Measurements from ENCODE around the gene ANKK1.
A peak's percentile ranks its signal among the peaks of the same experiment; 100 is the strongest.

ANKK1 gene

GRCh38 chr11:113377681-113378412 is 9.7 kb upstream of the ANKK1 start:
- peak; percentile 47 for DNase-seq (ENCODE audit: low read depth)

GRCh38 chr11:113378692-113379091 is 8.9 kb upstream of the ANKK1 start:
- no peak for DNase-seq (ENCODE audit: low read depth)

GRCh38 chr11:113382121-113382520 is 5.5 kb upstream of the ANKK1 start:
- DNase-seq (ENCODE audit: low read depth) = no peak

DNA sequence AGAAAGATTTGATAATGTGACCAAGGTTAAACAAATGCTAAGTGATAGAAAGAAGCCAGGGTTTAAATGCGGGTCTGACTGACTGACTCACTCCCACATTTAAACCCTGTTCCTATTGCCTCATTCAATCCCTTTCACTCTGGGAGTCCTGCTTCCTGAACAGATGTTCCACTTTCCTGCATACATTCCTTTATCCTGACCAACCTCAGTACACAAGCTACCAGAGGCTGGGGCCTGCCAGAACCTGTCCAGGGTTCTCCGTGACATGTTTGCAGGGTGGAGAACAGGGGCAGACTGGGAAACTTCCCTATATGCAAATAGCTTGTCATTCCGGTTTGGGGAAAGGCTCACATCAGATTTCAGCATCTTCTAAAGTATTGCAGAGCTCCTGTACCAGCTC is 3.0 kb upstream of the ANKK1 start:
- peak; percentile 91 for DNase-seq (ENCODE audit: low read depth)

GRCh38 chr11:113385749-113386148 is 1.8 kb upstream of the ANKK1 start:
- DNase-seq (ENCODE audit: low read depth) = no peak

DNA sequence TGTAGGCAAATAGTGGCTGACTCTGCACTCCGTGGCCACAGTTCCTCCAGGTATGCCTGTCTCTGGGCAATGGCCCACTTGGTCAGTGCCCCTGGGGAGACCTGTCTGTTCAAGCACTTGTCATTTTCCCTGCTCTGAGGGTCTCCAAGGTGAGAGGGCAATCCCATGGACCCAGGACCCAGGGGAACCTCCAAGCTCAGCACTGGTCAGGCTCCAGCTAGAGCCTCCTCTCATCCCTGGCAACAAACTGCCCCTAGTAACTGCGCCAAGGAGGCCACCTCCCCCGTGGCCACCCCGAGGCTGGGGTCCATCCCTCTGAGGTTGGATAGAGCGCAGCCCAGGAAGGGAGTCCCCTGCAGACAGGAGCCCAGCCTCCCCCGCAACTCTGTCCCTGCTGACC is 713 bp upstream of the ANKK1 start:
- DNase-seq (ENCODE audit: low read depth) = no peak

- no peak for DNase-seq (ENCODE audit: low read depth)
Measured at GRCh38 chr11:113389272-113389671, 1.7 kb downstream of the ANKK1 start.

DNA sequence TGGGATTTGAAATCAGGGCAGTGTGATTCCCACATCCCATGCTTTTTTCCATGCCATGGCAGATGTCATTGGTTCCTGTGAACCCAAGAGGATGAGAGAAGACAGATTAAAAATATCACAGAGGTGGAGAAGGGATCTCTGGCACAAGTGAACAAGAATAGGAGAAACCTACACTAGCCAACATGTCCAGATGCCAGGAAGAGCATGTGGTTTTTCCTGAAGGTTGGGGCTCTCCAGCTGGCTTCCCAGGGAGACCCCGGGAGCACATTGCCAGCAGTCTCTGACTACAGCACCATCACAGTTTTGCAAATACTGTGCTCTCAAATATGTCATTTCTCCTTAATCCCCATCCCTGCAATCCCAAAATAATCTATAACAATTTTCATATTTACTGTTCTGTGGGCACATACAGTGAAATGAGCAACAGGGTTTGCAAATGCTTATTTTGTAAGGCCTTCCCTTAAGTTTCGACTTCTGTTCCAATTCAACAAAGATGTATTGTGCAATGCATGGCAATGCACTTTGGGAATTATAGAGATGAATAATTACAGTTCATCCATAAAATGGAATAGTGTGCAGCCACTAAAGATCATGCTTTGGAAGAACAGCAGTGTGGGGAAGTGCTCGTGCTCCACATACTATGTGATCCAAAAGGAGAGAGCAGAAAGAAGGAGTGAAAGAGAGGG is 4.8 kb downstream of the ANKK1 start:
- DNase-seq (ENCODE audit: low read depth) = no peak

DNA sequence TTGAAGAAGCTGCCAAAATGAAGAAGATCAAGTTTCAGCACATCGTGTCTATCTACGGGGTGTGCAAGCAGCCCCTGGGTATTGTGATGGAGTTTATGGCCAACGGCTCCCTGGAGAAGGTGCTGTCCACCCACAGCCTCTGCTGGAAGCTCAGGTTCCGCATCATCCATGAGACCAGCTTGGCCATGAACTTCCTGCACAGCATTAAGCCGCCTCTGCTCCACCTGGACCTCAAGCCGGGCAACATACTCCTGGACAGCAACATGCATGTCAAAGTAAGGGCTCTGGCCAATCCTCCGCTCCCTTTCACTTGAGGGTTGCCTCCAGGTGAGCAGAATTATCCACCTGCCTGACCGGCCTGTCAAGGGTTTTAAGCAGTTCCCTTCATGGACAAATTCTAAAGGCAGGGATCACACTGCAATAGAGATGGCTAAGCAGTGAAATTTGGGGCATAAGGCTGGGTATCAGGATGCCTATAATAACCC is 6.0 kb downstream of the ANKK1 start:
- DNase-seq (ENCODE audit: low read depth) = no peak

- no peak for DNase-seq (ENCODE audit: low read depth)
Measured at GRCh38 chr11:113394919-113395318, 7.3 kb downstream of the ANKK1 start.

- no peak for DNase-seq (ENCODE audit: low read depth)
Measured at GRCh38 chr11:113395782-113396336, 8.3 kb downstream of the ANKK1 start.

DNA sequence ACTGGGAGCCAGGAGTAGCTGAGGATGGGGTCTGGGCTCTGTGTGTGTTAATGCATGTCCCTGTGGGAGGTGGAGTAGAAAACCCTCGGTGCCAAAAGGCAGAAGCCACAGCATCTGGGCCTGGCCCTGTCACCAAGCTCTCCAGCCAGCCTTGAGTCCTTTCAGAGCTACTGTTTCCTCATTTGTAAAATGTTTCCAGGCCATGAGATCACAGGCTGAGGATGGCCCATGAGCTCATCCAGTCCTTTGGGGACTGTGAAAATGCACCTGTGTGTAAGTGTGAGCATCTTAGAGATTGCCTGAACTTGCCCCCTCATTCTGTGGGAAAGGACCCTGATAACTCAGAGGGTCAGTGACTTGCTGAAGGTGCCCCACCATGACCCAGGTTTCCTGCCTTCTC is 9.1 kb downstream of the ANKK1 start:
- no peak for DNase-seq (ENCODE audit: low read depth)

GRCh38 chr11:113397212-113397611 is 9.6 kb downstream of the ANKK1 start:
- no peak for DNase-seq (ENCODE audit: low read depth)

- no peak for DNase-seq (ENCODE audit: low read depth)
Measured at GRCh38 chr11:113397821-113398220, 10.2 kb downstream of the ANKK1 start.

DNA sequence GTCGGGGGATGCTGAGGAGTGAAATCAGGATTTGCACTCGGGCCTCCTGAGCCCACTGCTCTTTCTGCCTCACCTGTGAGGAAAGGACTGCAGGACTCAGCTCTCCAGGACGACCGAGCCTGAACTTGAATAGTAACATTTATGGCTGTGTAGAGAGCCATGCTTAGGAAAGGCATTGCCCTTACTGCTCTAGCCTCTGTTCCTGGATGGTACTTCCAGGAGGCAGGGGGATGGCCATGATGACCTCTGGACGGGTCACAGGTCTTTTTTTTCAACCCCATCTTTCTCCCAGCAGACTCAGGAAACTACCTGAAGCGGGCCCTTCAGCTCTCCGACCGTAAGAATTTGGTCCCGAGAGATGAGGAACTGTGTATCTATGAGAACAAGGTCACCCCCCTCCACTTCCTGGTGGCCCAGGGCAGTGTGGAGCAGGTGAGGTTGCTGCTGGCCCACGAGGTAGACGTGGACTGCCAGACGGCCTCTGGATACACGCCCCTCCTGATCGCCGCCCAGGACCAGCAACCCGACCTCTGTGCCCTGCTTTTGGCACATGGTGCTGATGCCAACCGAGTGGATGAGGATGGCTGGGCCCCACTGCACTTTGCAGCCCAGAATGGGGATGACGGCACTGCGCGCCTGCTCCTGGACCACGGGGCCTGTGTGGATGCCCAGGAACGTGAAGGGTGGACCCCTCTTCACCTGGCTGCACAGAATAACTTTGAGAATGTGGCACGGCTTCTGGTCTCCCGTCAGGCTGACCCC is 11.3 kb downstream of the ANKK1 start:
- DNase-seq (ENCODE audit: low read depth) = no peak

DNA sequence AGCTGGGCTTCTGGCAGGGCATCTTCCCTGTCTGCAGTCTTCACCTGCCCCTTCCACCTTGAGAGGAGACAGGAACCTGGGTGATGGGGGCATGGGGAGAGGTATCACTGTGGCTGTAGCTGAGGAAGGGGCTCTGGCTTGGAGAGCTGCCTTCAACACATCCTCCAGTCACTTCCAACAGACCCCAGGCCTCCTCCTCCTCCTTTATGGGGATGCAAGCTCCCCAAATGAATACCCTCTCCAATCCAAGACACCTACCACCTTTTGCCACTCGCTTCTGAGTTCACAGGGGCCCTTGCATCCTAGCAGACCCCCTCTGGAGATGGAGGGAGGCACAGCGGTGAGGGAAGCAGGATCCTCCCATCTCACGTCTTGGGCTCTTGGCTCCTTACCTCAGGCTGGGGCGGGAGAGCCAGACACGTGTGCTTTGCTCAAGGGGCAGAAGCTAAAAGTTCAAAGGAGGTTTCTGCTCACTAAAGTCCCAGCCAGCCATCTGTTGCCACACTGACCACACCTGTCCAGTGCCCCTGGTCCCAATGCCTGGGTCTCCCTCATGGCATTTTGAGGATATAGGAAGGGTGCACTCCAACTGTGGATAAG is 13.2 kb downstream of the ANKK1 start:
- DNase-seq (ENCODE audit: low read depth) = no peak

DNA sequence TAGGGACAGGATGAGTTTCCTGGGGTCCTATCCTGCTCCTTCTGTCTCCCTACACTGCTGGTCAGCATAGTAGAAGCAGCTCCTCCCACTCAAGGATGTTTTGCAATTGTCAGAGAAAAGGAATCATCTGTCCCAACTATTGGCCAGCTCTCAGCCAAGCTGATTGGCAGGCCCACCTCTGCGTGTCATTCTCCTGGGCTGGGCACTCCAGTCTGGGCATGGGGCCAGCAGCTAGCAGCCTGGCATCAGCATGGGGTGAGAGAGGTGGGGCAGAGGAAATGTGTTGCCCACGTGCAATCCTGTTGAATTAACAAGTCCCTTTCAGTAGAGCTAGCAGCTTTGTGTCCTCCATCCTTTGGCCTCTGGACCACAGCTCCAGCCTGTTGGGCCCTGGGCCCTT is 14.1 kb downstream of the ANKK1 start:
- peak; percentile 45 for DNase-seq (ENCODE audit: low read depth)

GRCh38 chr11:113404859-113405430 is 17.4 kb downstream of the ANKK1 start:
- no peak for DNase-seq (ENCODE audit: low read depth)

DNA sequence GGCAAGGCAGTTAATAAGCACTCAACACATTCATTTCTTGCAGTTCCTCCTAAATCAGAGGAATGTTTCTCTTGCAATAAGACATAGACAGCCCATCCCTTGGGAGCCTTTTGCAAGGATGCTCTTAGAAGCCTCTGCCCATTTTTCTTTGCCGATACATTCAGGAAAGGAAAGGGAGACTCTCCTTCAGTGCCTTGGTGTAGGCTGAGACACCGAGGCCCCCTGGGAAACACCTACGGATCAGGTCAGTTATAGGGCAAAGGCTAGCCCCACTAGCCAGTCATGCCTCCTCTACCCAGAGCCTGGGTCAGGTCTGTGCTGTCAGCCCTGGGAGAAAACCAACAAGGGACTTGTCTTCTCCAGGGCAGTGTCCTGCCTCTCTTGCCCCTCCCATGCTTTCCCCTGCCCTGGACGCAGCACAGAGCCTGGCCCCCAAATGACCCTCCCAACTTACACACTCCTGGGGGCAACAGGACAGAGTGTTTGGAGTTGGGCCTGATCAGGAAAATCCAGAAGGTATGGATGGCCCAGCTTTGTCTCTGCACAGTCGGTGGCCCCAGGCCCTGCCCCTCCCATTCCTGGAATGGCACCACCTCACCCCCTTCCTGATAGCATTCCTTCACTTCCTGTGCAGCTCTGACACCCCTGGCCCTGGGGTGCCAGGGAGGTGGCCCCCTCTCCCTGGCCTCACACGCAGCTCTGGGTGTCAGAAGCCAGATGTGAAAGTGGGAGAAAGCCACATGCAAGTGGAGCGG is 18.3 kb downstream of the ANKK1 start:
- no peak for DNase-seq (ENCODE audit: low read depth)

DNA sequence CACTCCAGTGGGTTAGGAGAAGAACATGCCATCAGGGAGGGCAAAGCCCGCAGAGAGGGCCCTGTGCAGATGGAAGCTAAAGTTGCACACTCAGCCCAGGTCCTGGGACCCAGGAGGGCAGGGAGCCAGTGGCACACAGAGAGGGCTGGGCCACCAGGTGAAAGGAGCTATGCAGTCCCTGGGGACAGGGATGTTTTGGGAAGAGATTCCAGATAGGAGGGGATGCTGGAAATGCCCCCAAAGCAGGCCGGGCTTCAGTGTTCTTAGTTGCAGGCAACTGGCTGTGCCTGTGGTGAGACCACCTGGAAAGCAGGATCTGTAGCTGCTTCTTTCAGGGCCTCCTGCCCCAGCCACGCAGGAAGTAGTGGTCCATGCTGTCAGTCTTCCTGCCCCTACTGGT is 19.6 kb downstream of the ANKK1 start:
- no peak for DNase-seq (ENCODE audit: low read depth)

- DNase-seq (ENCODE audit: low read depth) = no peak
Measured at GRCh38 chr11:113408206-113408605, 20.6 kb downstream of the ANKK1 start.

Data from HS-5 (cell line).